Activated naive CD4-positive, alpha-beta T cell treated with anti-CD3 and anti-CD28 coated beads, Interleukin-2, amount 10 ng/mL, durations not matched to agents 7 days and 5 days (primary cell): ENCODE measurements around the gene LEPROT.

Source experiments
- CTCF ChIA-PET: fragments of 350-600 bp; sonication (Branson Sonifier 250); formaldehyde crosslinking; loops from one replicate; lab custom pipeline; 2021; ENCODE audit warnings: antibody characterized with exemption; lab: Charles Lee
- DNase-seq: peaks from one replicate; pipeline ENCODE4 v3.0.0-alpha.2; 2020
- H3K27ac Mint-ChIP-seq: one replicate; pipeline ENCODE4 v1.8.0; 2021; ENCODE audit warnings: mild to moderate bottlenecking, moderate library complexity, mixed read lengths
- H3K27me3 Mint-ChIP-seq: one replicate; pipeline ENCODE4 v1.8.0; 2021; ENCODE audit warnings: mild to moderate bottlenecking, mixed read lengths
- H3K36me3 Mint-ChIP-seq: one replicate; pipeline ENCODE4 v1.8.0; 2021; ENCODE audit warnings: mixed read lengths
- H3K4me1 Mint-ChIP-seq: one replicate; pipeline ENCODE4 v1.8.0; 2021; ENCODE audit warnings: mixed read lengths
- H3K4me3 Mint-ChIP-seq: one replicate; pipeline ENCODE4 v1.8.0; 2021; ENCODE audit warnings: mild to moderate bottlenecking, moderate library complexity, mixed read lengths
- H3K9me3 Mint-ChIP-seq: one replicate; pipeline ENCODE4 v1.8.0; 2021; ENCODE audit warnings: mixed read lengths

Gene LEPROT

GRCh38 chr1:65483993-65484754, 63.7 kb downstream of the LEPROT start:
- peaks cover 4% of the 10 kb centered on the region for H3K27me3 Mint-ChIP-seq
- H3K27ac Mint-ChIP-seq = no peak overlapping the region
- H3K9me3 Mint-ChIP-seq = no peaks in the 10 kb centered on the region
- no peaks in the 10 kb centered on the region for H3K36me3 Mint-ChIP-seq
- no peak for DNase-seq
- no peak overlapping the region for H3K4me3 Mint-ChIP-seq
- no peaks in the 10 kb centered on the region for H3K4me1 Mint-ChIP-seq
- CTCF ChIA-PET = interaction anchor here (0.6 kb wide), 1 partner anchor 43 kb away, joined by 3 read pairs; no protein-coding TSS in a partner anchor
